Cardiac muscle cell (in vitro differentiated cells and primary cell): ENCODE results near the gene DPYSL4. TPM values are rescaled to one million over a fixed set of nuclear protein-coding genes. Genes with fewer than 3 reads are reported as not detected.

Experiments
- DNase-seq, 2 donors: peaks; one replicate each; pipeline versions ENCODE4 v3.0.0 to v3.0.0-alpha.2; 2010 to 2017; ENCODE audit warnings: low read depth in 1 of 2, low spot score in 1 of 2
- H3K27ac ChIP-seq: fragments of 200-600 bp; sonication (generic); 2 replicates; pipeline ENCODE4 v1.5.1; 2016
- H3K27me3 ChIP-seq: fragments of 200-600 bp; sonication (generic); 2 replicates; pipeline ENCODE4 v1.6.0; 2016; ENCODE audit warnings: control low read depth
- H3K36me3 ChIP-seq: fragments of 200-600 bp; sonication (generic); 2 replicates; pipeline ENCODE4 v1.5.1; 2016; ENCODE audit warnings: control low read depth
- H3K4me1 ChIP-seq: fragments of 200-600 bp; sonication (generic); 2 replicates; pipeline ENCODE4 v1.8.1; 2017; ENCODE audit warnings: low read depth, mild to moderate bottlenecking, mixed run types
- H3K4me3 ChIP-seq: fragments of 200-600 bp; sonication (generic); 2 replicates; pipeline ENCODE4 v1.5.1; 2016; ENCODE audit warnings: mild to moderate bottlenecking
- H3K9me3 ChIP-seq: fragments of 200-600 bp; sonication (generic); 2 replicates; pipeline ENCODE4 v1.5.1; 2017; ENCODE audit warnings: low read depth, mild to moderate bottlenecking, control low read depth
- CTCF ChIP-seq: IDR thresholded peaks from 2 replicates; pipeline ENCODE4 v1.5.1; 2012; ENCODE audit warnings: low read depth, mild to moderate bottlenecking, low read length
- polyA plus RNA-seq: library from polyadenylated mRNA; unstranded; fragments of >200 nt; fragmentation: Nextera tagmentation; extraction: Ambion mirVana; gene quantifications from 2 replicates; pipeline ENCODE4 v1.2.1, GENCODE V29; 2016
- total RNA-seq: library from RNA; depleted of rRNA; stranded (reverse); fragments of >200 nt; gene quantifications from 2 replicates; pipeline ENCODE4 v1.2.3, GENCODE V29; 2016

Gene DPYSL4
- 30.3 and 58.0 TPM in 2 replicates for total RNA-seq
- 7.1 and 12.5 TPM in 2 replicates for polyA plus RNA-seq

- H3K27ac ChIP-seq, result no peak within 1 kb of the TSS
- peaks cover 80% of the 10 kb centered on the region for H3K27me3 ChIP-seq
- H3K9me3 ChIP-seq, result no peaks in the 10 kb centered on the region
- peak; percentile 42 to 44 for DNase-seq
- TF ChIP-seq CTCF, result no peak
- peak within 1 kb of the TSS; percentile 54 for H3K4me3 ChIP-seq
- H3K4me1 ChIP-seq, result no peaks in the 10 kb centered on the region
- no peaks in the 10 kb centered on the region for H3K36me3 ChIP-seq
Measured at GRCh38 chr10:132186488-132187429, at the start of gene DPYSL4. TSS of gene DPYSL4 (plus strand) at chr10:132186948. CDS start at chr10:132187064, 116 bp downstream.

DNA sequence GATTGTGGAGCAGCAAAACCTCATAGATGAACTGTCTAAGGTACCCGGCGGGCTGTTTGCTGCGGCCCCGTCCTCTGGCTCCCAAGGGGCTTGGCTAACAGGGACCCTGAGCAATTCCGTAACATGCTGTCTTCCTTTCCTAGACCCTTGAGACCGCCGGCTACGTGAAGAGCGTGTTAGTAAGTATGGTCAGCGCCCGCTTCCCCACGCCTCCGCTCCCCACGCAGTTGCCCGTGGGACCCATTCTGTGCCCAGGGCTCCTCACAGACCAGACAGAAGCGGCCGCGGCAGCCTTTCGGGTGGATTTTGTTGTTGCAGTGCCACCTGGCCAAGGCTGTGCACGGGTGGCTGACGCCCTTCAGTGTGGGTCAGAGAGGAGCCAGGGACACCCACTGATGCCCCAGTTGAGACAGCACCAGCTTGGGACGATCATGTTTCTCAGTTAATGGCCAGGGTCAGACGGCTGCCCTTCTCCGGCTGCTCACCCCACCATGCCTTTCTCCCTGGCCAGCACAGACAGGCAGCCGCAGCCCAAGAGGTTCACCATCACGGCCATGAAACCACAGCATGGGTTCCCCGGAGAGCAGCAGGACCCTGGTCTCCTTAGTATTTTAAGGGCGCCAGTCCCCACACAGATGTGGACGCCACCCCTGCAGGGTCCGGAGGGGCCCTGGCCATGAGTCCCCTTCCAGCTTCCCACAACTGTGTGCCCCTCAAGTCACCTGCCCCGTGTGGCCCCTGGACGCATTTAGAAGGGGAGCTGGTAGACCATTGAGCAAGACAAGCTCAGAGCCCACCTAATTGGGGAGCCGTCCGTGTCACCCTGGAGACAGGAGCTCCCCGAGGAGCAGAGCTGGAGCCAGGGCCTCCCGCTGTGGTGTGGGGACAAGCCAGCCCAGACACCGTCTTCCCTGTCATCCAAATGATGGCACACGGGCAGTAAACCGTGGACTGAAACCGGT, 49.4 kb upstream of the DPYSL4 start:
- TF ChIP-seq CTCF, result no peak
- H3K36me3 ChIP-seq, result no peaks in the 10 kb centered on the region
- no peak for DNase-seq

GRCh38 chr10:132138133-132138532, 48.6 kb upstream of the DPYSL4 start:
- no peak for DNase-seq
- no peak for TF ChIP-seq CTCF
- no peaks in the 10 kb centered on the region for H3K4me1 ChIP-seq

More for the DNA sequence above, 49.4 kb upstream of the DPYSL4 start:
- Histone ChIP-seq H3K27ac (no peak overlapping the region), H3K27me3 (no peaks in the 10 kb centered on the region), H3K9me3 (no peaks in the 10 kb centered on the region), H3K4me1 (no peaks in the 10 kb centered on the region), H3K4me3 (no peak overlapping the region)

GRCh38 chr10:132138596-132138995, 48.2 kb upstream of the DPYSL4 start:
- DNase-seq, result no peak
- Histone ChIP-seq H3K9me3 (no peaks in the 10 kb centered on the region), H3K27ac (no peak overlapping the region), H3K27me3 (no peaks in the 10 kb centered on the region), H3K4me1 (no peaks in the 10 kb centered on the region), H3K36me3 (no peaks in the 10 kb centered on the region), H3K4me3 (no peak overlapping the region)
- TF ChIP-seq CTCF, result no peak

More at GRCh38 chr10:132138133-132138532, 48.6 kb upstream of the DPYSL4 start:
- Histone ChIP-seq H3K9me3 (no peaks in the 10 kb centered on the region), H3K27me3 (no peaks in the 10 kb centered on the region), H3K27ac (no peak overlapping the region), H3K4me3 (no peak overlapping the region), H3K36me3 (no peaks in the 10 kb centered on the region)

GRCh38 chr10:132139526-132139925, 47.2 kb upstream of the DPYSL4 start:
- TF ChIP-seq CTCF, result no peak
- no peak overlapping the region for H3K4me3 ChIP-seq
- no peak overlapping the region for H3K27ac ChIP-seq
- H3K9me3 ChIP-seq, result no peaks in the 10 kb centered on the region
- DNase-seq, result no peak
- no peaks in the 10 kb centered on the region for H3K36me3 ChIP-seq
- no peaks in the 10 kb centered on the region for H3K4me1 ChIP-seq
- H3K27me3 ChIP-seq, result no peaks in the 10 kb centered on the region
